ENCODE measurements around the gene RMP24.

RMP24 gene

DNA sequence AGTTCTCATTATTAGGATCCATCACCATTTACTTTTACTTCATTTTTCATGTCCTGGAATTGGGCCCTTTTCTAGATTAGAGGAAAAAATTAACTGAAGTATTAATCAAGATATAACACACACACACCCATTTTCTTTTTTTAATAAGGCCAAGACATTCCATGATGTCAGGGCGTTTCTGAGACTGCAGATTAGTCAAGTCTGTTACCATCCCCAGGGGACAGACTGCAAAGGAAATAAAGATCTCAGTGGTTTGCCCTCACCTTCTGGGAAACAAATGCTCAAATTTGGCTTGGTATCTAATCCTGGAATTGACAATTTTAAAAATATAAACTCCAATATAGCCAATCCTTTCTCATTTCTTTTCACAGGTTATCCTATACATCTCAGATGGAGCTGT, 27.4 kb downstream of the RMP24 start:
- H3K4me1 ChIP-seq (ENCODE audit: control insufficient read depth, insufficient read depth, low read length), result no peaks in the 10 kb centered on the region
- in situ Hi-C loops (cut with MboI; ENCODE audit: low sequenced_read_pairs) (no loop called here), intact Hi-C loops (cut with micrococcal nuclease) (no loop called here), dilution Hi-C loops (cut with HindIII; ENCODE audit: low sequenced_read_pairs, unreplicated experiment) (no loop called here)
- H2AK5ac ChIP-seq (ENCODE audit: low read depth, low read length), result no peak overlapping the region
- no peak overlapping the region for H3K56ac ChIP-seq (ENCODE audit: extremely low read depth, insufficient read depth, low read length)
- no peak overlapping the region for H3K23ac ChIP-seq (ENCODE audit: low read depth, low read length)
- H3K14ac ChIP-seq (replicated peaks; ENCODE audit: low read depth, low read length), result no peak overlapping the region
- no TSS peak for BruUV-seq (replicated peaks)
- H3K4ac ChIP-seq (ENCODE audit: low read depth, low read length), result no peak overlapping the region
- H3K18ac ChIP-seq (ENCODE audit: low read depth, low read length), result no peak overlapping the region
- no peak overlapping the region for H2BK15ac ChIP-seq (ENCODE audit: low read depth, low read length)
- H3K27ac ChIP-seq (ENCODE audit: insufficient read depth, low read length), result no peak overlapping the region
- H3K27me3 ChIP-seq (ENCODE audit: control insufficient read depth, insufficient read depth, low read length), result no peaks in the 10 kb centered on the region
- H2BK120ac ChIP-seq (ENCODE audit: low read depth, low read length), result no peak overlapping the region
- H3K9me3 ChIP-seq (ENCODE audit: control insufficient read depth, insufficient read depth, low read length), result no peaks in the 10 kb centered on the region
- 67% methylated on average over 1 of the region's 1 CpG; no CpG with 5 or more reads in 1 of the 2 experiments for WGBS, 2 experiments (ENCODE audit: extremely low coverage in 2 of 2, insufficient read length in 1 of 2)
- H4K91ac ChIP-seq (ENCODE audit: insufficient read depth, low read depth, low read length), result no peak overlapping the region
- H4K8ac ChIP-seq (ENCODE audit: low read depth in 2 of 2, low read length in 2 of 2), result no peak overlapping the region
- no peaks in the 10 kb centered on the region for H3K79me1 ChIP-seq (ENCODE audit: low read depth in 1 of 2, low read length in 2 of 2)
- ChIA-PET CTCF (no interaction called here), POLR2A (ENCODE audit: unreplicated experiment) (no interaction called here)
- H4K5ac ChIP-seq (ENCODE audit: low read depth, low read length), result no peak overlapping the region
- no peak overlapping the region for H2AK9ac ChIP-seq (replicated peaks; ENCODE audit: low read depth, low read length, poor library complexity)
- H3K4me3 ChIP-seq (ENCODE audit: insufficient read depth, low read depth, low read length), result no peak overlapping the region
- ATAC-seq (ENCODE audit: low read depth), result no peak
- no peak overlapping the region for H2BK20ac ChIP-seq (ENCODE audit: low read depth, low read length)
- no peaks in the 10 kb centered on the region for H4K20me1 ChIP-seq (ENCODE audit: insufficient read depth, low read length)
- H3K9me1 ChIP-seq (ENCODE audit: insufficient read depth, low read length), result no peaks in the 10 kb centered on the region
- no peak for TF ChIP-seq POLR2A (IDR thresholded peaks at IDR 0.05; ENCODE audit: low read depth, low read length)
- no peak for TF ChIP-seq ELK1 (IDR thresholded peaks at IDR 0.05; ENCODE audit: borderline replicate concordance, low read depth, low read length)
- no peak for TF ChIP-seq BHLHE40 (IDR thresholded peaks at IDR 0.05; ENCODE audit: low read depth, low read length)
- TF ChIP-seq RFX5 (IDR thresholded peaks at IDR 0.05; ENCODE audit: low read depth, low read length), result no peak
- TF ChIP-seq NFE2L2 (IDR thresholded peaks at IDR 0.05; ENCODE audit: low read depth, low read length), result no peak
- no peak for TF ChIP-seq MAZ (IDR thresholded peaks at IDR 0.05; ENCODE audit: borderline replicate concordance, low read depth, low read length)
- no peak for TF ChIP-seq FOS (IDR thresholded peaks at IDR 0.05; ENCODE audit: low read depth, low read length)
- no peak for TF ChIP-seq MXI1 (IDR thresholded peaks at IDR 0.05; ENCODE audit: borderline replicate concordance, low read depth, low read length)
- TF ChIP-seq SMC3 (IDR thresholded peaks at IDR 0.05; ENCODE audit: low read depth, low read length), result no peak
- no peak for TF ChIP-seq RAD21 (IDR thresholded peaks at IDR 0.05; ENCODE audit: low read length)
- TF ChIP-seq MAFK (IDR thresholded peaks at IDR 0.05; ENCODE audit: low read depth, low read length), result no peak
- TF ChIP-seq CHD1 (IDR thresholded peaks at IDR 0.05; ENCODE audit: low read depth, low read length), result no peak
- no peak for TF ChIP-seq CEBPB (IDR thresholded peaks at IDR 0.05; ENCODE audit: low read depth, low read length)
- no peak for TF ChIP-seq RCOR1 (IDR thresholded peaks at IDR 0.05; ENCODE audit: insufficient replicate concordance, low read length)
- TF ChIP-seq CTCF (conservative IDR thresholded peaks at IDR 0.05; ENCODE audit: low read depth, low read length), result no peak
- TF ChIP-seq, protein P1, sequence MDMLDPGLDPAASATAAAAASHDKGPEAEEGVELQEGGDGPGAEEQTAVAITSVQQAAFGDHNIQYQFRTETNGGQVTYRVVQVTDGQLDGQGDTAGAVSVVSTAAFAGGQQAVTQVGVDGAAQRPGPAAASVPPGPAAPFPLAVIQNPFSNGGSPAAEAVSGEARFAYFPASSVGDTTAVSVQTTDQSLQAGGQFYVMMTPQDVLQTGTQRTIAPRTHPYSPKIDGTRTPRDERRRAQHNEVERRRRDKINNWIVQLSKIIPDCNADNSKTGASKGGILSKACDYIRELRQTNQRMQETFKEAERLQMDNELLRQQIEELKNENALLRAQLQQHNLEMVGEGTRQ (IDR thresholded peaks at IDR 0.05; ENCODE audit: low read depth, low read length), result no peak
- no peaks in the 10 kb centered on the region for H3K36me3 ChIP-seq (ENCODE audit: control insufficient read depth, insufficient read depth, low read length)
- no peak overlapping the region for H3K9ac ChIP-seq (ENCODE audit: low read depth, low read length)
- H2BK5ac ChIP-seq (ENCODE audit: low read depth, low read length, poor library complexity, severe bottlenecking), result no peak overlapping the region
- H3K4me2 ChIP-seq (ENCODE audit: low read depth, low read length), result no peak overlapping the region
- no peak for DNase-seq
- H2AFZ ChIP-seq (replicated peaks; ENCODE audit: low read length, poor library complexity), result no peak overlapping the region

Data from IMR-90 (cell line).